Gastrocnemius medialis (tissue), 4 donors: Measurements from ENCODE around the gene PACSIN1. TPM values are rescaled to one million over a fixed set of nuclear protein-coding genes. Genes with fewer than 3 reads are reported as not detected.
A peak's percentile ranks its signal among the peaks of the same experiment; 100 is the strongest.

Source experiments
- ATAC-seq, 2 donors: fragments of 150-250 bp; one replicate each; pipeline ENCODE4 v1.9.1; 2016
- DNase-seq, 2 donors: peaks; one replicate each; pipeline ENCODE4 v3.0.0-alpha.2; 2019
- H3K27ac ChIP-seq, 4 donors: fragments of 200-600 bp; sonication (generic); 1 replicate in 1 of 4; 2 replicates in 3 of 4; pipeline ENCODE4 v1.5.1; 2016 to 2018; ENCODE audit warnings: mild to moderate bottlenecking in 2 of 4, moderate library complexity in 1 of 4
- H3K27me3 ChIP-seq, 3 donors: fragments of 200-600 bp; sonication (generic) in 2 of 3; 1 replicate in 1 of 3; 2 replicates in 2 of 3; pipeline versions ENCODE4 v1.5.1 to v1.6.0; 2016 to 2019; ENCODE audit warnings: mild to moderate bottlenecking in 1 of 3, moderate library complexity in 1 of 3
- H3K36me3 ChIP-seq, 2 donors: fragments of 200-600 bp; sonication (generic) in 1 of 2; one replicate each; pipeline ENCODE4 v1.5.1; 2017 to 2018
- H3K4me1 ChIP-seq, 2 donors: fragments of 200-600 bp; sonication (generic) in 1 of 2; one replicate each; pipeline ENCODE4 v1.5.1; 2016 to 2017; ENCODE audit warnings: mild to moderate bottlenecking in 2 of 2
- H3K4me3 ChIP-seq, 4 donors: fragments of 200-600 bp; sonication (generic) in 3 of 4; 1 replicate in 1 of 4; 2 replicates in 3 of 4; pipeline ENCODE4 v1.5.1; 2016 to 2019; ENCODE audit warnings: mild to moderate bottlenecking in 2 of 4
- H3K9me3 ChIP-seq, 3 donors: fragments of 200-600 bp; sonication (generic) in 2 of 3; 1 replicate in 1 of 3; 2 replicates in 2 of 3; pipeline ENCODE4 v1.5.1; 2016 to 2019
- POLR2A ChIP-seq, 2 donors: fragments of 450-650 bp; IDR thresholded peaks; one replicate each; pipeline ENCODE4 v1.6.1; 2017; ENCODE audit warnings: antibody characterized with exemption in 2 of 2, mild to moderate bottlenecking in 2 of 2, moderate library complexity in 2 of 2
- in situ Hi-C, 4 donors: fragments of 200-750 bp; cut with MboI; loops; one replicate each; pipeline versions ENCODE4 v1.15.0 to v1.8.0; 2017; ENCODE audit warnings: low sequenced_read_pairs in 4 of 4
- intact Hi-C: fragments of 100-400 bp; cut with DNase I; formaldehyde crosslinking; loops from one replicate; pipeline ENCODE4 v1.15.1; 2023; ENCODE audit warnings: low total_unique reads
- total RNA-seq, 4 donors: library from RNA; depleted of rRNA; stranded (reverse); fragments of >200 nt; gene quantifications; one replicate each; pipeline versions ENCODE4 v1.1.0 to v1.2.3, GENCODE V29; 2016
- TF ChIP-seq, protein P1 (sequence below), 5 experiments: fragments of 450-650 bp in 3 of 5; fragments of 200-600 bp in 2 of 5; sonication (generic) in 2 of 5; IDR thresholded peaks in 4 of 5; conservative IDR thresholded peaks in 1 of 5; 1 replicate in 4 of 5; 2 replicates in 1 of 5; pipeline ENCODE4 v1.5.1; 2016 to 2019; ENCODE audit warnings: antibody characterized with exemption in 5 of 5, mild to moderate bottlenecking in 3 of 5, moderate library complexity in 3 of 5

Gene PACSIN1
- total RNA-seq, 4 donors from 2014 or later = not detected

DNA sequence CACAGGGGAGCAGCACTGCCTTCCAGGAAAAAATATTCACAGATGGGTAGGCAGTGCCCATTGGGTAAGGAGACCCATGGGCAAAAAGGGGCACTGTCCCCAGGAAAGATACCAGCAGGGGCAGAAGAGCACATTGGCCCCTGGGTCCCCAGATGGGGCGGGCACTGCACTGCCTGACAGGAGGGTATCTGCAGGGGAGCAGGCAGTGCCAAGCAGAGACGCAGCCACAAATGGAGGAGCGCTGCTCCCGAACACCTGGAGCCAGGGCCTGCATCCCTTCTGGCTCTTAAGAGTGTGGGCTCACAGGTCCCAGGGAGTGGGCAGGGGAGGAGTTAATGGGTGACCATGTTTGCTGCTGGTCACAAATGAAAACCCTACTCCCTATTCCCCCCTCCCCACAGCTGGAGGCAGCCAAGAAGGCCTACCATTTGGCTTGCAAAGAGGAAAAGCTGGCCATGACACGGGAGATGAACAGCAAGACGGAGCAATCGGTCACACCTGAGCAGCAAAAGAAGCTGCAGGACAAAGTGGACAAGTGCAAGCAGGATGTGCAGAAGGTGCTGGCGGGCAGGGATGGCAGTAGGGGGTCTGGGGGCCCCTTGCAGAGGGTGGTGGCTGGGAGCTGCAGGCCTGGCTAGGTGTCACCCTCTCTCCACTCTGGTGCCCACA lies 63.3 kb downstream of the PACSIN1 start:
- DNase-seq (no peak), ATAC-seq (no peak)
- Histone ChIP-seq H3K27ac (no peak overlapping the region), H3K9me3 (no peaks in the 10 kb centered on the region), H3K27me3 (no peaks in the 10 kb centered on the region), H3K4me3 (no peak overlapping the region), H3K4me1 (peaks cover 6 to 10% of the 10 kb centered on the region in 2 donors), H3K36me3 (no peaks in the 10 kb centered on the region)
- TF ChIP-seq, protein P1, sequence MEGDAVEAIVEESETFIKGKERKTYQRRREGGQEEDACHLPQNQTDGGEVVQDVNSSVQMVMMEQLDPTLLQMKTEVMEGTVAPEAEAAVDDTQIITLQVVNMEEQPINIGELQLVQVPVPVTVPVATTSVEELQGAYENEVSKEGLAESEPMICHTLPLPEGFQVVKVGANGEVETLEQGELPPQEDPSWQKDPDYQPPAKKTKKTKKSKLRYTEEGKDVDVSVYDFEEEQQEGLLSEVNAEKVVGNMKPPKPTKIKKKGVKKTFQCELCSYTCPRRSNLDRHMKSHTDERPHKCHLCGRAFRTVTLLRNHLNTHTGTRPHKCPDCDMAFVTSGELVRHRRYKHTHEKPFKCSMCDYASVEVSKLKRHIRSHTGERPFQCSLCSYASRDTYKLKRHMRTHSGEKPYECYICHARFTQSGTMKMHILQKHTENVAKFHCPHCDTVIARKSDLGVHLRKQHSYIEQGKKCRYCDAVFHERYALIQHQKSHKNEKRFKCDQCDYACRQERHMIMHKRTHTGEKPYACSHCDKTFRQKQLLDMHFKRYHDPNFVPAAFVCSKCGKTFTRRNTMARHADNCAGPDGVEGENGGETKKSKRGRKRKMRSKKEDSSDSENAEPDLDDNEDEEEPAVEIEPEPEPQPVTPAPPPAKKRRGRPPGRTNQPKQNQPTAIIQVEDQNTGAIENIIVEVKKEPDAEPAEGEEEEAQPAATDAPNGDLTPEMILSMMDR (IDR thresholded peaks at IDR 0.05 in 4 of 5, conservative IDR thresholded peaks at IDR 0.05 in 1 of 5) = no peak
- TF ChIP-seq POLR2A (IDR thresholded peaks at IDR 0.05) = no peak
- intact Hi-C loops (loop anchor here (5.0 kb wide), 2 partner anchors 67 to 358 kb away; partner anchors contain the start of genes ANKS1A and TAF11), in situ Hi-C loops (loop anchor here (5.0 to 10.0 kb wide), 3 partner anchors 76 to 83 kb away; no protein-coding TSS in a partner anchor)

- H3K4me1 ChIP-seq = peaks cover 6 to 10% of the 10 kb centered on the region in 2 donors
- intact Hi-C loops = loop anchor here (5.0 kb wide), 2 partner anchors 67 to 358 kb away; partner anchors contain the start of genes ANKS1A and TAF11
- no peaks in the 10 kb centered on the region for H3K27me3 ChIP-seq
- no peaks in the 10 kb centered on the region for H3K36me3 ChIP-seq
- in situ Hi-C loops = loop anchor here (5.0 to 10.0 kb wide), 3 partner anchors 75 to 83 kb away; no protein-coding TSS in a partner anchor
- TF ChIP-seq POLR2A (IDR thresholded peaks at IDR 0.05) = no peak
- TF ChIP-seq, protein P1 (IDR thresholded peaks at IDR 0.05 in 4 of 5, conservative IDR thresholded peaks at IDR 0.05 in 1 of 5) = no peak
- ATAC-seq (no peak), DNase-seq (no peak)
- H3K9me3 ChIP-seq = no peaks in the 10 kb centered on the region
- H3K4me3 ChIP-seq = no peak overlapping the region
- no peak overlapping the region for H3K27ac ChIP-seq
Measured at GRCh38 chr6:34529665-34530327, 63.9 kb downstream of the PACSIN1 start.

DNA sequence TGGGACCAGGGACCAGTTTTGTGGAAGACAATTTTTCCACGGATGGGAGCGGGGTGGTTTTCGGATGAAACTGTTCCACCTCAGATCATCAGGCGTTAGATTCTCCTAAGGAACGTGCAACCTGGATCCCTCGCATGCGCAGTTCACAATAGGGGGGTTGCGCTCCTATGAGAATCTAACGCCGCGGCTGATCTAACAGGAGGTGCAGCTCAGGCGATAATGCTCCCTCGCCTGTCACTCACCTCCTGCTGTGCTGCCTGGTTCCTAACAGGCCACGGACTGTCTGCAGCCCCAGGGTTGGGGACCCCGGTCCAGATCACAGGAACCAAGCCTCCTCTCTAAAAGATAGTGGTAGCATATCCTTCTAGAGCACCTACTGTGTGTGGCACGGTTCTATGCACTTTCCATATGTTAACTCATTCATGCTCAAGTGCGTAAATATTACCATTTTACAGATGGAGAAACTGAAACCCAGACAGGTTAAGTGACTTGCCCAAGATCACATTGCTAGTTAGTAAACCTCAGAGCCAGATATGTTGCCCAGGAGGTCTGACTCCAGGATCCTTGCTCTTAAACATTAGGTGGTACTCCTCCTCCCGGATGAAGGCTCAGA lies 65.0 kb downstream of the PACSIN1 start:
- intact Hi-C loops = no loop called here
- no peaks in the 10 kb centered on the region for H3K9me3 ChIP-seq
- ATAC-seq (no peak), DNase-seq (no peak)
- H3K4me3 ChIP-seq = peak overlapping the region in 1 of 4 donors; percentile 47
- no peaks in the 10 kb centered on the region for H3K27me3 ChIP-seq
- H3K36me3 ChIP-seq = no peaks in the 10 kb centered on the region
- peak overlapping the region in 2 of 4 donors; percentile 55 to 64 for H3K27ac ChIP-seq
- in situ Hi-C loops = no loop called here
- TF ChIP-seq, protein P1 (IDR thresholded peaks at IDR 0.05 in 4 of 5, conservative IDR thresholded peaks at IDR 0.05 in 1 of 5) = no peak
- no peak for TF ChIP-seq POLR2A (IDR thresholded peaks at IDR 0.05)
- peaks cover 6 to 10% of the 10 kb centered on the region in 2 donors for H3K4me1 ChIP-seq

DNA sequence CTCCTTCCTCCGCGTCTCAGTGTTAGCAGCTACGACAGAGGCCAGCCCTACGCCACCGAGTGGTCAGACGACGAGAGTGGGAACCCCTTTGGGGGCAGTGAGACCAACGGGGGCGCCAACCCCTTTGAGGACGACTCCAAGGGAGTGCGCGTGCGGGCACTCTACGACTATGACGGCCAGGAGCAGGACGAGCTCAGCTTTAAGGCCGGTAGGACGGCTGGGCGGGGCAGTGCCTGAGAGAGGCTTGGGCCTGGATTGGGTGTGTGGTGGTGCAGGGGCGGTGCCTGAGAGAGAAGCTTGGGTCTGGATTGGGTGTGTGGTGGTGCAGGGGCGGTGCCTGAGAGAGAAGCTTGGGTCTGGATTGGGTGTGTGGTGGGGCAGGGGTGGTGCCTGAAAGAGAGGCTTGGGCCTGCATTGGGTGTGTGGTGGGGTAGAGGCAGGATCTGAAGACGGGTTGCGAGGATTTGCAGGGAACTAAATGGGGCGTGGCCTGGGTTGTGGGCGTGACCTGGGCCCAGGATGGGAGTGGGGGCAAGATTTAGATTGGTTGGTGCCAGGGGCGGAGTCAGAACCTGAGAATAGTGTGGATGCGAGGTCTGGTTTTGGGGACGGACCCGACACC lies 65.8 kb downstream of the PACSIN1 start:
- peak; percentile 63 to 92 for DNase-seq
- no peaks in the 10 kb centered on the region for H3K27me3 ChIP-seq
- H3K4me3 ChIP-seq = peak overlapping the region in 2 of 4 donors; percentile 13 to 47
- ATAC-seq = peak; percentile 43 to 73
- in situ Hi-C loops = no loop called here
- no peaks in the 10 kb centered on the region for H3K36me3 ChIP-seq
- H3K9me3 ChIP-seq = no peaks in the 10 kb centered on the region
- peak overlapping the region in 3 of 4 donors; percentile 55 to 66 (median 60) for H3K27ac ChIP-seq
- intact Hi-C loops = no loop called here
- H3K4me1 ChIP-seq = peaks cover 1 to 7% of the 10 kb centered on the region in 2 donors
- peak; percentile 12 to 89 for TF ChIP-seq POLR2A (IDR thresholded peaks at IDR 0.05)
- TF ChIP-seq, protein P1 (IDR thresholded peaks at IDR 0.05 in 4 of 5, conservative IDR thresholded peaks at IDR 0.05 in 1 of 5) = no peak
